NB4 (cell line): ENCODE measurements around the gene FKBP11.

Source experiments
- DNase-seq: peaks from one replicate; pipeline ENCODE4 v3.0.0; 2010; ENCODE audit warnings: low read depth
- H3K4me3 ChIP-seq: one replicate; pipeline ENCODE4 v1.5.1; 2011; ENCODE audit warnings: mild to moderate bottlenecking, low read depth, low read length, moderate library complexity
- CTCF ChIP-seq: IDR thresholded peaks from one replicate; pipeline ENCODE4 v1.5.1; 2012; ENCODE audit warnings: low read depth, low read length
- MAX ChIP-seq: IDR thresholded peaks from 2 replicates; pipeline ENCODE4 v1.6.1; 2011; ENCODE audit warnings: low read depth, low read length
- MYC ChIP-seq: IDR thresholded peaks from 2 replicates; pipeline ENCODE4 v1.6.1; 2011; ENCODE audit warnings: low read depth, low read length
- POLR2A ChIP-seq: IDR thresholded peaks from 2 replicates; pipeline ENCODE4 v1.6.1; 2011; ENCODE audit warnings: mild to moderate bottlenecking; ENCODE audit not compliant: insufficient read length; ENCODE audit errors: extremely low read depth

Gene FKBP11

GRCh38 chr12:48970702-48971334 is 45.5 kb upstream of the FKBP11 start:
- no peak for DNase-seq
- TF ChIP-seq POLR2A (no peak), CTCF (no peak), MAX (no peak), MYC (no peak)
- H3K4me3 ChIP-seq: peak overlapping the region; percentile 58

- H3K4me3 ChIP-seq: no peak overlapping the region
- DNase-seq: no peak
- TF ChIP-seq POLR2A (no peak), MYC (no peak), MAX (no peak), CTCF (no peak)
Observed at GRCh38 chr12:48969833-48970701, 44.8 kb upstream of the FKBP11 start.

GRCh38 chr12:48969160-48969771 is 44.0 kb upstream of the FKBP11 start:
- TF ChIP-seq MYC (no peak), MAX (no peak), POLR2A (no peak), CTCF (no peak)
- H3K4me3 ChIP-seq: no peak overlapping the region
- no peak for DNase-seq

GRCh38 chr12:48968467-48968866 is 43.2 kb upstream of the FKBP11 start:
- no peak for TF ChIP-seq CTCF
- no peak for TF ChIP-seq MAX
- no peak for TF ChIP-seq POLR2A
- no peak for TF ChIP-seq MYC
- no peak for DNase-seq
- no peak overlapping the region for H3K4me3 ChIP-seq

GRCh38 chr12:48967991-48968390 is 42.7 kb upstream of the FKBP11 start:
- TF ChIP-seq POLR2A (no peak), MYC (no peak), MAX (no peak), CTCF (no peak)
- DNase-seq: no peak
- H3K4me3 ChIP-seq: no peak overlapping the region
